Islet precursor cell (in vitro differentiated cells): ENCODE measurements around the gene ZNF805.
A peak's percentile ranks its signal among the peaks of the same experiment; 100 is the strongest.
"Not testable (repeated sequence)": the region's sequence is repeated elsewhere in the genome, so short reads cannot be mapped to it uniquely, and the experiment has no call there.

Source experiments
- DNase-seq: peaks from one replicate; pipeline ENCODE4 v3.0.0-alpha.2; 2018

The ZNF805 gene

GRCh38 chr19:57240311-57241090 is at the start of gene ZNF805:
Gene ZNF805, plus strand, starts transcription at chr19:57240632. Its CDS starts 260 bp downstream, at chr19:57240892.
- peak; percentile 97 for DNase-seq

DNA sequence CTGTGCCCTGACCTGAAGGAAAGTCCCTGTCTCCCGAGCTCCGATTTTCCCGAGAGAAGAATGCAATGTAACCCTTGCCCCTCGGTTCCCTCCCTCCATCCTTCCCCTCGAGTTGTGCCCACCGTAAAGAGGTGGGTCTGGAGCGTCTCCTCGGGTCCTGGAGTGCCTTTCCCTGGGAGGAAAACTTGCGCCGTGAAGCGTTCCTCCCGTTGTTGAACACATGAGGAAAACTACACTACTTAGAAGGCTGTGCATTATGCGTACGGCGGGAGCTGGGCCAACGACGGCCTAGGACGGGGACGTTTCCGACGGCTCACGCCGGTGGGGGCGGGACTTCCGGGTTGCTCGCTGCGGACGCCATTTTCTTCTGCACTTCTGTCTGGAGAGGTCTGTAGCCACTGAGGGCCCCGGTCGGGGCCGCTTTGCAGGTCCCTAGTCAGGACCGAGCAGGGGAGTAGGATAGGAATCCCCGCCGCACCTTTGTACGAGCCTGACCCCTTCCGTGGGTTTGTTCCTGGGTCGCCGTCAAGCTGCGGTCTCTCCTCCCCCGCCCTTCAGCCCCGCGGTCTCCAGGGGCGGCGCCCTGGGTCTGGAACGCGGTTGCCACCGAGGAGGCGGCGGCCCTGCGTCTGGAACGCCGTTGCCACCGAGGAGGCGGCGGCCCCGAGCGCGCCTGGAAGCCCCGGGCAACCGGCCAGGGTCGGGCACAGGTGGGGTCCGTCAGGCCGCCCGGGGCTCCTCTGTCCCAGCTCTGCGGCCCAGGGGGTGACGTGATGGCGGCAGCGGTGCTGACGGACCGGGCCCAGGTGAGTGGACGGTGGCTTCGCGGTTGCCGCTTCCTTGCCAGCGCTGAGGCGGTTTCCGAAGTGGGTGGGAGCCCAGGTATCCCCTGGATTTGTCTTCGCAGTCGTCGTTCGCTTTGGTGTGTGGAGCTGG is 49.0 kb upstream of the ZNF805 start, which contains the start of gene ZNF264:
ZNF264 (plus strand) TSS at position 360 of the 936 bp plus-strand sequence; CDS start at position 774, 414 bp downstream.
- DNase-seq: peak; percentile 90

GRCh38 chr19:57192077-57192420 is 48.4 kb upstream of the ZNF805 start:
- no peak for DNase-seq

- DNase-seq: no peak
Observed at GRCh38 chr19:57192993-57193392, 47.4 kb upstream of the ZNF805 start.

GRCh38 chr19:57197874-57198273 is 42.6 kb upstream of the ZNF805 start:
- DNase-seq: not testable (repeated sequence)

GRCh38 chr19:57202160-57202559 is 38.3 kb upstream of the ZNF805 start:
- no peak for DNase-seq

DNA sequence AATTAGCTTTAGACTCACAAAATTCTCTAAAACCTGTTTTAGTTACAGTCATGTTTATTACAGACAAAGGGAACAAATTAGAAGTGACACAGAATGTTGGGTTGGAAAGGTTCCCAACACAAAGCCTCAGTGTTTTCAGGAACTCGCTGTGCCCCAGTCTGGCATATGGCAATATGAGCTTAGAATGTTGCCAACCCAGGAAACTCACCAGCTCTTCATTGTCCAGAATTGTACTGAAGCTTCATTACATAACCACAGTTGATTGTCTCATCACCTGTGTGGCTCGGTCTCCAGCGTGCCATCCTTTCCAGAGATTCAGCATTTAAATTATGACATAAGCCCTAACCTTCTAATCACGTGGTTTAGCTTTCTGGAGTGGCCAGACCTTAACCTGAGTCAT is 30.1 kb upstream of the ZNF805 start:
- DNase-seq: no peak

- DNase-seq: no peak
Observed at GRCh38 chr19:57212109-57212508, 28.3 kb upstream of the ZNF805 start.

GRCh38 chr19:57227502-57227901 is 12.9 kb upstream of the ZNF805 start:
- no peak for DNase-seq

- DNase-seq: no peak
Observed at GRCh38 chr19:57231686-57232085, 8.7 kb upstream of the ZNF805 start.

DNA sequence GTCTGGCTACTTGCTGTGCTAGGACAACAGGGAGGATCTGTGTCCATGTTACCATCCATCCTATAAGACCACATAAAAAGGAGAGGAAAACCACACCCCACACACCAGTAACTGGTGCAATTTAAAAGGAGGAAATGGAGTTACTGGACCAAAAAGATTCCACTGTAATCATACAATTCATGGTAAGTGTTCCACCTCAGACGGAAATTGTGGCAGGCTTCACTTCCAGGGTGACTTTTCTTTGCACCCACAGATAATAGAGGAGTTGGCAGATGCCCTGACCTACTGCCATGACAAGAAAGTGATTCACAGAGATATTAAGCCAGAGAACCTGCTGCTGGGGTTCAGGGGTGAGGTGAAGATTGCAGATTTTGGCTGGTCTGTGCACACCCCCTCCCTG is 7.2 kb upstream of the ZNF805 start:
- no peak for DNase-seq

DNA sequence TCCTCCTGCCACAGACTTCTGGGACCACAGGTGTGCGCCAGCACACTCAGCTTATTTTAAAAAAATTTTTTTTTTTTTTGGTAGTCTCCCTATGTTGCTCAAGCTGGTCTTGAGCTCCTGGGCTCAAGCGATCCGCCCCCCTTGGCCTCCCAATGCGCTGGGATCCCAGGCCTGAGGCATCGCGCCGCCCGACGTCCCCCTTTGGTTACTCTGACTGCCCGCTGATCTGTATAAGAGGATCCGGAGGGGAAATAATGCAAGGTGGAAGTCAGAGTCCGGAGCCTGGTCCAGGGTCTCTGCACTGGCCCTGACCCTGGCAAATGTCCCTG is 486 bp upstream of the ZNF805 start:
- no peak for DNase-seq

DNA sequence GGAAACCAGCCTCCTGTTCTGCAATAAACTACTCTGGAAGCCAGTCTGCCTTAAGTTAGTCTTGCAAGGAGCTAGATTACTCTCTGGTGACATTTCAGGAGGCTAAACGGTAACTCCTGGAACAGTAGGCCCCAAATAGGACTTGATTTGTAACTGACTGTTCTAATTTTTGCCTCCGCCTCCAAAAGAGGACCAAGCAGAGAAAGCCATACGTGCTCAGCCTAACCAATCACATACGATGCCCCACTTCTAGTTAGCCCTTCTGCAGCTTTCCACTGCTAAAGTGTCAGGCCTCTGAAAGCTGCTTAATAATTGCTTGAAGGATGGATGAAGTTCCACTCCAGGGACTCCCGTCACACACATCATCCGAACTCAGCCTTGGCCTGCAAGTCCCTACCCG is 744 bp downstream of the ZNF805 start:
- no peak for DNase-seq

DNA sequence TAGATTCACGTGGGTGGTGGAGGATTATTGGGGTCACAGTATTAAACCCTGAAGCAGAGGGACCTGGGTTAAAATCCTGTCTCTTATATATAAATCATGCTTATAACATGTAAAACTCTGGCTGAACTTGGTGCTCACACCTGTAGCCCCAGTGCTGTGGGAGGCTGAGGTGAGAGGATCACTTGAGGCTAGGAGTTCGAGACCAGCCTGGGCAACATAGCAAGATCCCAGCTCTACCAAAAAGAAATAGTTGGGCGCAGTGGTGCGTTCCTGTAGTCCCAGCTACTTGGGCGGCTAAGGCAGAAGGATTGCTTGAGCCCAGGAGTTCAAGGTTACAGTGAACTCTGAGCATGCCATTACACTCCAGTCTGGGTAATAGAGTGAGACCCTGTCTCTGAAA is 2.4 kb downstream of the ZNF805 start:
- no peak for DNase-seq

- no peak for DNase-seq
Observed at GRCh38 chr19:57244513-57244912, 4.1 kb downstream of the ZNF805 start.

- DNase-seq: peak; percentile 17
Observed at GRCh38 chr19:57245066-57245465, 4.6 kb downstream of the ZNF805 start.

GRCh38 chr19:57245959-57246358 is 5.5 kb downstream of the ZNF805 start:
- DNase-seq: peak; percentile 24

- peak; percentile 18 for DNase-seq
Observed at GRCh38 chr19:57248646-57249045, 8.2 kb downstream of the ZNF805 start.

- peak; percentile 6 for DNase-seq
Observed at GRCh38 chr19:57249329-57249728, 8.9 kb downstream of the ZNF805 start.

GRCh38 chr19:57253767-57254166 is 13.3 kb downstream of the ZNF805 start:
- DNase-seq: peak; percentile 70

DNA sequence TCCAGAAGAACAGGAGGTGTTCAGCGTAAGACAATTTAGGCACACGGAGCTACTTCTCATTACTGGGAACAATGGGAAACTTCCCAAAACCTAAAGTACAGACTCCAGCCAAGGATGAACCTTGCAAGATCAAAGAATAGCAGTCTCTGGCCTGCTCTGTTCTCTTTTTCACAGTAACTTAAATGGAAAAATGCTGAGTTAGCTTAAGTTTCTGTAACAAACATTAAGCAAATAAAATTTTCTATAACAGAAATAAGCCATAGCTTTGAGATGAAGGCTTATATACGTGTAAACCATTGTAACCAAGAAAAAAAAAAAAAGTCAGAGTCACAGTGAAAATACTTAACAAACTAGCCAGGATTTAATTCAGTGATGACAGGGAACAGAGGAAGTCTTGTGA is 21.6 kb downstream of the ZNF805 start:
- DNase-seq: no peak

DNA sequence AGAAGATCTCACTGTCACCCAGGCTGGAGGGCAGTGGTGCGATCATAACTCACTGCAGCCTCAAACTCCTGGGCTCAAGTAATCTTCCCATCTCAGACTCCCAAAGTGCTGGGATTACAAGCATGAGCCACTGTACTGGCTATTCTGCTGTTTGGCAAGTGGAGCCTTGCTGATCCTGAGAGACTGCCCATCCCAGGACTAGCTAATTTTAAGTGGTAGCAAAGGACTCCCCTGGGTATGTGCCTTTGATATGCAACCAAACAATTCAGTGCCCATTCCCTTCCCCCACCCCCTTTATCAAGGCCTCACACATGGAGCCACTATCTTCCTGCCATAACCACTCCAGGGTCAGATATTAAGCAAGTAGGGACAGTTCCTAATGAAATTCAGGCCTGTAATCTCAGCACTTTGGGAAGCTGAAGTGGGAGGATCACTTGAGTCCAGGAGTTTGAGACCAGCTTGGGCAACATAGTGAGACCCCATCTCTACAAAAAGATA is 22.9 kb downstream of the ZNF805 start:
- DNase-seq: peak; percentile 39

- peak; percentile 55 for DNase-seq
Observed at GRCh38 chr19:57267291-57267690, 26.9 kb downstream of the ZNF805 start.
